Hepatocyte (in vitro differentiated cells): ENCODE measurements around the gene ROBO1.

Experiments used
- EZH2 ChIP-seq: fragments of 200-600 bp; sonication (generic); IDR thresholded peaks from 2 replicates; pipeline ENCODE4 v1.6.1; 2016; ENCODE audit warnings: antibody characterized with exemption, mild to moderate bottlenecking, borderline replicate concordance
- EZH2phosphoT487 ChIP-seq: fragments of 200-600 bp; sonication (generic); IDR thresholded peaks from one replicate; pipeline ENCODE4 v1.6.1; 2018; ENCODE audit warnings: antibody characterized with exemption, mild to moderate bottlenecking, low read depth, moderate library complexity; ENCODE audit not compliant: unreplicated experiment, severe bottlenecking
- TF ChIP-seq, protein P1 (sequence below): fragments of 200-600 bp; sonication (generic); IDR thresholded peaks from 2 replicates; pipeline ENCODE4 v1.5.1; 2016; ENCODE audit warnings: antibody characterized with exemption, mild to moderate bottlenecking; ENCODE audit not compliant: poor library complexity

DNA sequence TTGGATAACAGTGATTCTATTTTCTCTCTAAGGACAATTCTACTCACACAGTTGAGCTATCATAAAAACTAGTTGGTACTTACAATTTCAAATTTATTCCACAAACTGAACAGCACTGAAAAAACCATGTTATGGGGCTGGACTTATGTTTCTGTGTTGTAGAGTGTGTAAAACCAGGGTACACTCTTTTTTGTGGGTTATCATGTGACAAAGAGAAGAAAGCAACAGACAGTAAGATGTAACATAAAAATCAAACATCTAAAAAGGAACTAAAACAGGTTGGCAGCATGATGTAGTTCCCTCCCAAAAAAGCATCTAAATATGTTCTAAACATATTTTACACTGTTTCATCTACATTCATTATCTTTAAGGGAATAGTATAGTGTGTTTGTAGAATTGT is 757.9 kb downstream of the ROBO1 start:
- TF ChIP-seq EZH2 (no peak), EZH2phosphoT487 (no peak)
- TF ChIP-seq, protein P1, sequence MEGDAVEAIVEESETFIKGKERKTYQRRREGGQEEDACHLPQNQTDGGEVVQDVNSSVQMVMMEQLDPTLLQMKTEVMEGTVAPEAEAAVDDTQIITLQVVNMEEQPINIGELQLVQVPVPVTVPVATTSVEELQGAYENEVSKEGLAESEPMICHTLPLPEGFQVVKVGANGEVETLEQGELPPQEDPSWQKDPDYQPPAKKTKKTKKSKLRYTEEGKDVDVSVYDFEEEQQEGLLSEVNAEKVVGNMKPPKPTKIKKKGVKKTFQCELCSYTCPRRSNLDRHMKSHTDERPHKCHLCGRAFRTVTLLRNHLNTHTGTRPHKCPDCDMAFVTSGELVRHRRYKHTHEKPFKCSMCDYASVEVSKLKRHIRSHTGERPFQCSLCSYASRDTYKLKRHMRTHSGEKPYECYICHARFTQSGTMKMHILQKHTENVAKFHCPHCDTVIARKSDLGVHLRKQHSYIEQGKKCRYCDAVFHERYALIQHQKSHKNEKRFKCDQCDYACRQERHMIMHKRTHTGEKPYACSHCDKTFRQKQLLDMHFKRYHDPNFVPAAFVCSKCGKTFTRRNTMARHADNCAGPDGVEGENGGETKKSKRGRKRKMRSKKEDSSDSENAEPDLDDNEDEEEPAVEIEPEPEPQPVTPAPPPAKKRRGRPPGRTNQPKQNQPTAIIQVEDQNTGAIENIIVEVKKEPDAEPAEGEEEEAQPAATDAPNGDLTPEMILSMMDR: no peak
